PC-9 (cell line): ENCODE data around the gene CAPN3.

Experiments used
- EZH2 ChIP-seq: fragments of 200-600 bp; sonication (generic); IDR thresholded peaks from 2 replicates; pipeline ENCODE4 v1.8.0; 2017; ENCODE audit warnings: antibody characterized with exemption, low read depth
- TF ChIP-seq, protein P1 (sequence below): fragments of 200-600 bp; sonication (generic); conservative IDR thresholded peaks from 2 replicates; pipeline ENCODE4 v1.6.1; 2017; ENCODE audit warnings: mixed run types, antibody characterized with exemption, mild to moderate bottlenecking, moderate library complexity

DNA sequence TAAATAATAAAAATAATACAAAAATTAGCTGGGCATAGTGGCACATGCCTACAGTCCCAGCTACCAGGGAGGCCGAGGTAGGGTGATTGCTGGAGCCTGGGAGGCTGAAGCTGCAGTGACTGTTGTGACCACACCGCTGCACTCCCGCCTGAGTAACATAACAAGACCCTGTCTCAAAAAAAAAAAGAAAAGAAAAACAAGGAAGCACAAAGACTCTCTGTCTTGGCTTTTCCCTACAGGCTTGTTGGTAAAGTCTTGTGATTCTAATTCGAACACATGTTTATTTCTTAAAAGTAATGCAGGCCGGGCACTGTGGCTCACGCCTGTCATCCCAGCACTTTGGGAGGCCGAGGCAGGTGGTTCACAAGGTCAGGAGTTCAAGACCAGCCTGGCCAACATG is 60.1 kb downstream of the CAPN3 start:
- TF ChIP-seq, protein P1, sequence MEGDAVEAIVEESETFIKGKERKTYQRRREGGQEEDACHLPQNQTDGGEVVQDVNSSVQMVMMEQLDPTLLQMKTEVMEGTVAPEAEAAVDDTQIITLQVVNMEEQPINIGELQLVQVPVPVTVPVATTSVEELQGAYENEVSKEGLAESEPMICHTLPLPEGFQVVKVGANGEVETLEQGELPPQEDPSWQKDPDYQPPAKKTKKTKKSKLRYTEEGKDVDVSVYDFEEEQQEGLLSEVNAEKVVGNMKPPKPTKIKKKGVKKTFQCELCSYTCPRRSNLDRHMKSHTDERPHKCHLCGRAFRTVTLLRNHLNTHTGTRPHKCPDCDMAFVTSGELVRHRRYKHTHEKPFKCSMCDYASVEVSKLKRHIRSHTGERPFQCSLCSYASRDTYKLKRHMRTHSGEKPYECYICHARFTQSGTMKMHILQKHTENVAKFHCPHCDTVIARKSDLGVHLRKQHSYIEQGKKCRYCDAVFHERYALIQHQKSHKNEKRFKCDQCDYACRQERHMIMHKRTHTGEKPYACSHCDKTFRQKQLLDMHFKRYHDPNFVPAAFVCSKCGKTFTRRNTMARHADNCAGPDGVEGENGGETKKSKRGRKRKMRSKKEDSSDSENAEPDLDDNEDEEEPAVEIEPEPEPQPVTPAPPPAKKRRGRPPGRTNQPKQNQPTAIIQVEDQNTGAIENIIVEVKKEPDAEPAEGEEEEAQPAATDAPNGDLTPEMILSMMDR = no peak
- TF ChIP-seq EZH2 = no peak
